Chondrocyte (in vitro differentiated cells): ENCODE data around the gene PKDCC. TPM values are rescaled to one million over a fixed set of nuclear protein-coding genes. Genes with fewer than 3 reads are reported as not detected.

ENCODE experiments used
- DNase-seq: peaks from one replicate; pipeline ENCODE4 v3.0.0; 2021; ENCODE audit warnings: mixed read lengths, low spot score
- H3K27ac Mint-ChIP-seq: one replicate; pipeline ENCODE4 v1.8.0; 2021; ENCODE audit warnings: mild to moderate bottlenecking, moderate library complexity, mixed read lengths; ENCODE audit not compliant: unreplicated experiment
- H3K27me3 Mint-ChIP-seq: 2 replicates; pipeline ENCODE4 v1.8.0; 2021; ENCODE audit warnings: low read depth, mixed read lengths
- H3K36me3 Mint-ChIP-seq: 2 replicates; pipeline ENCODE4 v1.8.0; 2021; ENCODE audit warnings: low read depth, mixed read lengths
- H3K4me1 Mint-ChIP-seq: 2 replicates; pipeline ENCODE4 v1.8.0; 2021; ENCODE audit warnings: low read depth, mild to moderate bottlenecking, mixed read lengths
- H3K4me3 Mint-ChIP-seq: one replicate; pipeline ENCODE4 v1.8.0; 2021; ENCODE audit warnings: mild to moderate bottlenecking, moderate library complexity, mixed read lengths; ENCODE audit not compliant: unreplicated experiment
- H3K9me3 Mint-ChIP-seq: 2 replicates; pipeline ENCODE4 v1.8.0; 2021; ENCODE audit warnings: low read depth, mixed read lengths
- CTCF ChIP-seq: fragments of 200-600 bp; sonication (generic); IDR thresholded peaks from 2 replicates; pipeline ENCODE4 v1.5.0; 2021; ENCODE audit warnings: antibody characterized with exemption, mild to moderate bottlenecking, moderate library complexity
- total RNA-seq: library from RNA; stranded (reverse); gene quantifications from 3 replicates; pipeline ENCODE4 v1.2.1, GENCODE V29; 2021

Gene PKDCC
- total RNA-seq, 1 donor from 2014 or later: 164 TPM

- H3K27me3 Mint-ChIP-seq: no peaks in the 10 kb centered on the region
- peaks cover 22% of the 10 kb centered on the region for H3K36me3 Mint-ChIP-seq
- H3K9me3 Mint-ChIP-seq: no peaks in the 10 kb centered on the region
- H3K4me3 Mint-ChIP-seq: peak overlapping the region; percentile 95
- no peak for TF ChIP-seq CTCF
- no peak for DNase-seq
- peaks cover 66% of the 10 kb centered on the region for H3K4me1 Mint-ChIP-seq
- H3K27ac Mint-ChIP-seq: peak overlapping the region; percentile 78
Observed at GRCh38 chr2:42048299-42049220, 739 bp downstream of the PKDCC start.

- Mint-ChIP-seq H3K27ac (peak overlapping the region; percentile 78), H3K4me1 (peaks cover 73% of the 10 kb centered on the region), H3K4me3 (peak overlapping the region; percentile 95), H3K36me3 (peaks cover 27% of the 10 kb centered on the region), H3K27me3 (no peaks in the 10 kb centered on the region), H3K9me3 (no peaks in the 10 kb centered on the region)
- no peak for TF ChIP-seq CTCF
- no peak for DNase-seq
Observed at GRCh38 chr2:42049221-42050009, 1.6 kb downstream of the PKDCC start.

- no peak for TF ChIP-seq CTCF
- Mint-ChIP-seq H3K27ac (peak overlapping the region; percentile 78), H3K9me3 (no peaks in the 10 kb centered on the region), H3K4me1 (peaks cover 71% of the 10 kb centered on the region), H3K36me3 (peaks cover 29% of the 10 kb centered on the region), H3K4me3 (peak overlapping the region; percentile 95), H3K27me3 (no peaks in the 10 kb centered on the region)
- DNase-seq: no peak
Observed at GRCh38 chr2:42050010-42050702, 2.3 kb downstream of the PKDCC start.

GRCh38 chr2:42050703-42051542 is 3.1 kb downstream of the PKDCC start:
- H3K4me1 Mint-ChIP-seq: peaks cover 64% of the 10 kb centered on the region
- H3K36me3 Mint-ChIP-seq: peaks cover 30% of the 10 kb centered on the region
- H3K27me3 Mint-ChIP-seq: no peaks in the 10 kb centered on the region
- no peak for DNase-seq
- H3K27ac Mint-ChIP-seq: peak overlapping the region; percentile 90
- no peaks in the 10 kb centered on the region for H3K9me3 Mint-ChIP-seq
- peak overlapping the region; percentile 95 for H3K4me3 Mint-ChIP-seq
- no peak for TF ChIP-seq CTCF
